T-cell (primary cell): ENCODE measurements around the gene HTR3A. TPM values are rescaled to one million over a fixed set of nuclear protein-coding genes. Genes with fewer than 3 reads are reported as not detected.
"Not testable (repeated sequence)": the region's sequence is repeated elsewhere in the genome, so short reads cannot be mapped to it uniquely, and the experiment has no call there.

Experiments used
- ATAC-seq, 4 experiments: fragments of 200-7000 bp in 3 of 4; fragments of 150-1000 bp in 1 of 4; cut with Tn5 transposase; replicated peaks in 1 of 4; 1 replicate in 3 of 4; 2 replicates in 1 of 4; pipeline ENCODE4 v1.10.0; 2021; ENCODE audit warnings: moderate library complexity in 3 of 4, mild to moderate bottlenecking in 2 of 4, moderate number of reproducible peaks in 1 of 4
- CTCF ChIA-PET, 2 donors: fragments of 300-600 bp; sonication (Branson Sonifier 250); formaldehyde crosslinking; loops; one replicate each; lab custom pipeline; 2022; ENCODE audit warnings: antibody characterized with exemption in 2 of 2; lab: Charles Lee
- POLR2A ChIA-PET, 2 donors: fragments of 300-600 bp; sonication (Branson Sonifier 250); formaldehyde crosslinking; loops; one replicate each; lab custom pipeline; 2022; ENCODE audit warnings: antibody characterized with exemption in 2 of 2; lab: Charles Lee
- DNase-seq, 35 experiments: peaks; one replicate each; pipeline versions ENCODE4 v3.0.0 to v3.0.0-alpha.2; 2013 to 2023
- H3K27ac ChIP-seq: one replicate; pipeline ENCODE4 v1.5.1; 2013; ENCODE audit warnings: low read length
- H3K27me3 ChIP-seq, 2 experiments: replicated peaks in 1 of 2; 1 replicate in 1 of 2; 2 replicates in 1 of 2; pipeline versions ENCODE4 v1.6.1 to v1.7.0; 2013; ENCODE audit warnings: low read length in 1 of 2, mixed read lengths in 1 of 2; ENCODE audit not compliant: control insufficient read depth in 2 of 2, insufficient read depth in 2 of 2; ENCODE audit errors: extremely low read depth in 1 of 2
- H3K36me3 ChIP-seq, 2 donors: 1 replicate in 1 of 2; 2 replicates in 1 of 2; pipeline versions ENCODE4 v1.6.1 to v1.7.0; 2013; ENCODE audit warnings: low read length in 1 of 2; ENCODE audit not compliant: control insufficient read depth in 2 of 2, insufficient read depth in 1 of 2; ENCODE audit errors: extremely low read depth in 1 of 2
- H3K4me1 ChIP-seq, 2 experiments: 1 replicate in 1 of 2; 2 replicates in 1 of 2; pipeline versions ENCODE4 v1.6.1 to v1.7.0; 2013; ENCODE audit warnings: low read length in 2 of 2, mixed read lengths in 1 of 2; ENCODE audit not compliant: insufficient read depth in 2 of 2, control insufficient read depth in 1 of 2; ENCODE audit errors: extremely low read depth in 1 of 2
- H3K4me3 ChIP-seq, 2 donors: 1 replicate in 1 of 2; 2 replicates in 1 of 2; pipeline versions ENCODE4 v1.5.1 to v1.7.0; 2013; ENCODE audit warnings: mild to moderate bottlenecking in 2 of 2, low read length in 1 of 2, moderate library complexity in 1 of 2; ENCODE audit not compliant: control insufficient read depth in 1 of 2; ENCODE audit errors: extremely low read depth in 1 of 2
- H3K9me3 ChIP-seq: 2 replicates; pipeline ENCODE4 v1.7.0; 2013
- H3K27ac Mint-ChIP-seq, 2 donors: one replicate each; pipeline ENCODE4 v1.8.0; 2020 to 2021; ENCODE audit warnings: mild to moderate bottlenecking in 2 of 2, mixed read lengths in 2 of 2
- H3K27me3 Mint-ChIP-seq, 2 donors: one replicate each; pipeline ENCODE4 v1.8.0; 2021 to 2022; ENCODE audit warnings: mixed read lengths in 2 of 2
- H3K36me3 Mint-ChIP-seq: one replicate; pipeline ENCODE4 v1.8.0; 2021; ENCODE audit warnings: mixed read lengths
- H3K4me1 Mint-ChIP-seq, 3 donors: one replicate each; pipeline ENCODE4 v1.8.0; 2020 to 2022; ENCODE audit warnings: mixed read lengths in 3 of 3, mild to moderate bottlenecking in 1 of 3
- H3K4me3 Mint-ChIP-seq, 3 donors: one replicate each; pipeline ENCODE4 v1.8.0; 2020 to 2022; ENCODE audit warnings: mild to moderate bottlenecking in 3 of 3, mixed read lengths in 3 of 3, moderate library complexity in 3 of 3
- H3K9me3 Mint-ChIP-seq, 3 donors: one replicate each; pipeline ENCODE4 v1.8.0; 2020 to 2022; ENCODE audit warnings: mixed read lengths in 3 of 3
- WGBS: methylation state at CpG from one replicate; pipeline ENCODE4 v1.1.5; 2013; ENCODE audit warnings: missing lambda C conversion rate; ENCODE audit not compliant: insufficient coverage; 5-methylcytosine and 5-hydroxymethylcytosine counted together
- total RNA-seq, 35 experiments: library from RNA in 6 of 35; stranded (reverse) in 6 of 35; fragments of 120-200 nt in 1 of 35; gene quantifications; one replicate each; pipeline versions ENCODE4 v1.2.1 to v1.2.4 and lab custom pipeline; 2013 to 2026

Gene HTR3A
- total RNA-seq, 5 donors from 2014 or later (not counting 1 experiment from before 2014, with no cell fraction given): 0.13 TPM; not detected in 4

- Mint-ChIP-seq H3K27me3 (peaks cover 12 to 20% of the 10 kb centered on the region in 2 donors), H3K9me3 (no peaks in the 10 kb centered on the region), H3K36me3 (no peaks in the 10 kb centered on the region), H3K27ac (no peak overlapping the region), H3K4me3 (no peak overlapping the region), H3K4me1 (peaks cover 5 to 6% (median 6%) of the 10 kb centered on the region in 3 donors)
- Histone ChIP-seq H3K4me1 (no peaks in the 10 kb centered on the region), H3K27ac (no peak overlapping the region), H3K9me3 (no peaks in the 10 kb centered on the region), H3K27me3 (no peaks in the 10 kb centered on the region), H3K36me3 (no peaks in the 10 kb centered on the region), H3K4me3 (no peak overlapping the region)
- no peak for DNase-seq
- ATAC-seq: no peak
- ChIA-PET CTCF (interaction anchor here in 1 of 2 donors (0.6 kb wide), 1 partner anchor 34 kb away, joined by 3 read pairs; no protein-coding TSS in a partner anchor), POLR2A (no interaction called here)
- WGBS: 89% methylated on average over 2 of the region's 4 CpGs
These were observed 39.0 kb upstream of the HTR3A start for GRCh38 chr11:113935858-113936257.

- DNase-seq (no peak), ATAC-seq (no peak)
- Mint-ChIP-seq H3K9me3 (no peaks in the 10 kb centered on the region), H3K36me3 (no peaks in the 10 kb centered on the region), H3K4me1 (peaks cover 5 to 6% (median 6%) of the 10 kb centered on the region in 3 donors), H3K27ac (no peak overlapping the region), H3K4me3 (no peak overlapping the region), H3K27me3 (peaks cover 9 to 11% of the 10 kb centered on the region in 2 donors)
- Histone ChIP-seq H3K4me3 (no peak overlapping the region), H3K36me3 (no peaks in the 10 kb centered on the region), H3K9me3 (no peaks in the 10 kb centered on the region), H3K4me1 (no peaks in the 10 kb centered on the region), H3K27ac (no peak overlapping the region), H3K27me3 (no peaks in the 10 kb centered on the region)
- CTCF ChIA-PET: no interaction called here
- WGBS: 57% methylated on average over 3 of the region's 3 CpGs
- POLR2A ChIA-PET: no interaction called here
These were observed 37.0 kb upstream of the HTR3A start for GRCh38 chr11:113937918-113938317.

- POLR2A ChIA-PET: no interaction called here
- peaks cover 6 to 11% of the 10 kb centered on the region in 2 donors for H3K27me3 Mint-ChIP-seq
- H3K4me1 Mint-ChIP-seq: no peaks in the 10 kb centered on the region
These were observed 32.7 kb upstream of the HTR3A start for GRCh38 chr11:113942256-113942655.

GRCh38 chr11:113946162-113946561 is 28.7 kb upstream of the HTR3A start:
- POLR2A ChIA-PET, H3K4me1 ChIP-seq, H3K9me3 ChIP-seq, H3K4me3 Mint-ChIP-seq, H3K36me3 Mint-ChIP-seq, ATAC-seq, H3K4me3 ChIP-seq, H3K4me1 Mint-ChIP-seq, H3K9me3 Mint-ChIP-seq, CTCF ChIA-PET, H3K27ac Mint-ChIP-seq, H3K27ac ChIP-seq, H3K36me3 ChIP-seq, DNase-seq: not testable (repeated sequence)
- no CpG with 5 or more reads among the region's 2 CpGs for WGBS
- peaks cover 13 to 20% of the 10 kb centered on the region in 2 donors for H3K27me3 Mint-ChIP-seq
- peaks cover 0 to 13% of the 10 kb centered on the region in 2 experiments for H3K27me3 ChIP-seq

More at GRCh38 chr11:113942256-113942655, 32.7 kb upstream of the HTR3A start:
- Histone ChIP-seq H3K27ac (no peak overlapping the region), H3K36me3 (no peaks in the 10 kb centered on the region), H3K4me1 (no peaks in the 10 kb centered on the region), H3K27me3 (peaks cover 0 to 8% of the 10 kb centered on the region in 2 experiments), H3K4me3 (no peak overlapping the region), H3K9me3 (no peaks in the 10 kb centered on the region)
- no peak overlapping the region for H3K27ac Mint-ChIP-seq
- H3K4me3 Mint-ChIP-seq: no peak overlapping the region
- no peaks in the 10 kb centered on the region for H3K9me3 Mint-ChIP-seq
- ATAC-seq: no peak
- WGBS: no CpG with 5 or more reads among the region's 8 CpGs
- H3K36me3 Mint-ChIP-seq: no peaks in the 10 kb centered on the region
- no peak for DNase-seq
- CTCF ChIA-PET: no interaction called here

- no peaks in the 10 kb centered on the region for H3K4me1 Mint-ChIP-seq
- DNase-seq: no peak
- H3K27me3 Mint-ChIP-seq: peaks cover 28 to 36% of the 10 kb centered on the region in 2 donors
- Histone ChIP-seq H3K4me1 (no peaks in the 10 kb centered on the region), H3K36me3 (no peaks in the 10 kb centered on the region), H3K4me3 (no peak overlapping the region), H3K27me3 (peaks cover 0 to 27% of the 10 kb centered on the region in 2 experiments), H3K27ac (no peak overlapping the region), H3K9me3 (no peaks in the 10 kb centered on the region)
- no peak overlapping the region for H3K4me3 Mint-ChIP-seq
- H3K36me3 Mint-ChIP-seq: no peaks in the 10 kb centered on the region
- no peak overlapping the region for H3K27ac Mint-ChIP-seq
- no CpG with 5 or more reads among the region's 4 CpGs for WGBS
- no peak for ATAC-seq
- POLR2A ChIA-PET: no interaction called here
- CTCF ChIA-PET: no interaction called here
- no peaks in the 10 kb centered on the region for H3K9me3 Mint-ChIP-seq
These were observed 26.9 kb upstream of the HTR3A start for GRCh38 chr11:113947994-113948393.

- WGBS: 70% methylated on average over 1 of the region's 4 CpGs
- Mint-ChIP-seq H3K4me3 (no peak overlapping the region), H3K36me3 (no peaks in the 10 kb centered on the region), H3K27ac (no peak overlapping the region), H3K4me1 (no peaks in the 10 kb centered on the region), H3K9me3 (no peaks in the 10 kb centered on the region), H3K27me3 (peaks cover 34 to 41% of the 10 kb centered on the region in 2 donors)
- Histone ChIP-seq H3K4me3 (no peak overlapping the region), H3K9me3 (no peaks in the 10 kb centered on the region), H3K27ac (no peak overlapping the region), H3K27me3 (peaks cover 0 to 28% of the 10 kb centered on the region in 2 experiments), H3K4me1 (no peaks in the 10 kb centered on the region), H3K36me3 (no peaks in the 10 kb centered on the region)
- DNase-seq (no peak), ATAC-seq (no peak)
- CTCF ChIA-PET: no interaction called here
- POLR2A ChIA-PET: no interaction called here
These were observed 25.0 kb upstream of the HTR3A start for GRCh38 chr11:113949891-113950290.

GRCh38 chr11:113951537-113951936 is 23.4 kb upstream of the HTR3A start:
- 100% methylated on average over 1 of the region's 5 CpGs for WGBS
- Mint-ChIP-seq H3K36me3 (no peaks in the 10 kb centered on the region), H3K27ac (no peak overlapping the region), H3K4me1 (no peaks in the 10 kb centered on the region), H3K9me3 (no peaks in the 10 kb centered on the region), H3K4me3 (no peak overlapping the region), H3K27me3 (peaks cover 30 to 37% of the 10 kb centered on the region in 2 donors)
- Histone ChIP-seq H3K36me3 (no peaks in the 10 kb centered on the region), H3K9me3 (no peaks in the 10 kb centered on the region), H3K27ac (no peak overlapping the region), H3K4me3 (no peak overlapping the region), H3K27me3 (peaks cover 0 to 27% of the 10 kb centered on the region in 2 experiments), H3K4me1 (no peaks in the 10 kb centered on the region)
- ATAC-seq (no peak), DNase-seq (no peak)
- ChIA-PET CTCF (no interaction called here), POLR2A (no interaction called here)
